Left renal cortex interstitium (tissue), 4 donors: ENCODE results near the gene INHA. TPM values are rescaled to one million over a fixed set of nuclear protein-coding genes. Genes with fewer than 3 reads are reported as not detected.

Source experiments
- DNase-seq, 4 donors: peaks; one replicate each; pipeline ENCODE4 v3.0.0-alpha.2; 2013; ENCODE audit warnings: low read depth in 4 of 4, low spot score in 2 of 4, missing footprints in 1 of 4
- polyA plus RNA-seq, 4 donors: library from polyadenylated mRNA; unstranded; fragments of 120-200 nt; gene quantifications; one replicate each; pipeline ENCODE4 v1.2.1, GENCODE V29; 2013; ENCODE audit not compliant: insufficient read length in 4 of 4

INHA gene
- polyA plus RNA-seq, 4 donors = 0.46 to 2.4 (median 1.3) TPM

DNA sequence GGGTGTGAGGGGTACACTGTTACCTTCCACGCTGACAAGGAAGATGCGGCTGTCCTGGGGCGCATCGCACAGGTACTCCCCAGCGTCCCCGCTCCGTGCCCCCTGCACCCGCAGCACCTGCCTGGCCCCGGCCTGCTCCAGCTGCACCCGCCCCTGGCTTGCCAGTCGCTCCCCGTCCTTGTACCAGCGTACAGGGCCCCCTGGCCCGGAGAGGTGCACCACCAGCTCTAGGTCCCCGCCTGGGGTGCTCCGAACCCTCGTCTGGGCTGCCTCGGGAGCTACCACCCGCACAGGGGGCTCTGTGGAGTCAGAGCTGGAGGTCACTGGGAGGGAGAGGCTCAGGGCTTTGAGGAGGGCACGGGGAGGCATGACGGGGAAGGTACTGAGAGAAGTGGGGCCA is 14.8 kb upstream of the INHA start:
- no peak for DNase-seq

DNA sequence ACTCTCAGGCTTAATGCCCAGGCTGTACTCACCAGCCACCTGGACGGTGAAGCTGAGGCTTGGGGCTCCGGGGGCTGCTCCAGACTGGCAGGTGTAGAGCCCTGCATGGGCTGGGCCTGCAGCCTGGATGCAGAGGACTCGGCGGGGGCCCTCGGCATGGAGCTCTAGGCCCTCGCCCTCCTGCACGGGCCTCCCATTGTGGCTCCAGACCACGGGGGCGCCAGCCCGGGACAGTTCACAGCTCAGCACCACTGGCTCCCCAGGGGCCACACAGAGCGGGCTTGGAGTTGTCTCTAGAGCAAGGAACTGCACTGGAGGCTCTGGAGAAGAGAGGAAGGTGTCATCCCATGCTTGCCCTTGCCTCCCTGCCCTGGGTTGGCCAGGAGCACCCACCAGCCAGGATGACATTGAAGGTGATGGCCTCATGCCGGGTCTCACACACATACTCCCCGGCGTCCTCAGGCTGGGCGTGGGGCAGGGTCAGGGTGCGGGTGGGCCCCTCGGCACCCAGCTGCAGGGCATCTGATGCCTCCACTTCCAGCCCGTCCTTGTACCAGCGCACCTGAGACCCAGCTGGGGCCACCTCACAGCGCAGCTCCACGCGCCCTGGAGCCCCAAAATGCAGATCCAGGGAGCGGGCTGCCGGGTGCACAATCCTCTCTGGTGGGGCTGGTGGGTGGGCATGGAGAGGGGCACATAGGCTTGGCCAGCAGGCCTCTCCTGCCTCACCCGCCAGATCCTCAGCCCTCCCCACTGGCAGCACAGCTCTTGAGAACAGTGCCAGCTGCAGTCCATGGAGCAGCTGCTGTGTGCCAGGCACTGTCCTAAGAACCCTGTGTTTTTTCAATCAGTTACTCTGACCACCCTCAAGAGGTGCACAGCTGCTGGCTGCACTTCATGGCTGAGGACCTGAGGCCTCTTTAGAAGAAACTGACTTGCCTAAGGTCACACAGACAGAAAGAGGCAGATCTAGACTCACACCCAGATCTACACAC is 14.0 kb upstream of the INHA start:
- DNase-seq = no peak

DNA sequence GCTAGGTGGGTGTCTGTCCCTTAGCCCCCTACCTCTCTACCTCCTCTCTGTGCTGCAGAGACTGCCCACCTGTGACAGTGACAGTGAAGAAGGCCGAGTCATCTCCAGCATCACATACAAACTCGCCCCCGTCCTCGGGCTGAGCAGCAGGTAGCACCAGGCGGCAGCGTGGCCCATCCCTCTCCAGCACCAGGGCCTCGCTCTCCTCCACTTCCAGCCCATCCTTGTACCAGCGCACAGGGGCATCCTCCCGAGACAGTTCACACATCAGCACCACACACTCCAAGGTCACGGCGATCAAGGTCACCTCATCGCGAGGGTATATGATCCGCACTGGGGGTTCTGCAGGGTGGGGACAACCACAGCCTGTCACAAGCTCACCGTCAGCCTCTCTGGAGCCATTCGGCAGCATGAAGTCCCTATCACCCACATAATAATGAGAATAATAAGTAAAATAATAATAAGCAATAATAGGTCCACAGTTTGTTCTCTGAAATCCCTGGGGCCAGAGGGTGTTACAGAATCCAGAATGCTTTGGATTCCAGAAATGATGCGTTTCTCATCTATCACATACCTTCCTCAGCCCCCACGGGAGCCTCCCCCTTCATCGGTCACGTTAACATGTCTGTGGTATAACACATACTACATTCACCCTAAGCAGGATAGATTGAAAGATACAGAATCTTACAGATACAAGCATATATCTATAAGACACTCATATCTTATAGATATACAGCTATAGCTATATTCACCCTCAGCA is 12.8 kb upstream of the INHA start:
- DNase-seq = no peak

DNA sequence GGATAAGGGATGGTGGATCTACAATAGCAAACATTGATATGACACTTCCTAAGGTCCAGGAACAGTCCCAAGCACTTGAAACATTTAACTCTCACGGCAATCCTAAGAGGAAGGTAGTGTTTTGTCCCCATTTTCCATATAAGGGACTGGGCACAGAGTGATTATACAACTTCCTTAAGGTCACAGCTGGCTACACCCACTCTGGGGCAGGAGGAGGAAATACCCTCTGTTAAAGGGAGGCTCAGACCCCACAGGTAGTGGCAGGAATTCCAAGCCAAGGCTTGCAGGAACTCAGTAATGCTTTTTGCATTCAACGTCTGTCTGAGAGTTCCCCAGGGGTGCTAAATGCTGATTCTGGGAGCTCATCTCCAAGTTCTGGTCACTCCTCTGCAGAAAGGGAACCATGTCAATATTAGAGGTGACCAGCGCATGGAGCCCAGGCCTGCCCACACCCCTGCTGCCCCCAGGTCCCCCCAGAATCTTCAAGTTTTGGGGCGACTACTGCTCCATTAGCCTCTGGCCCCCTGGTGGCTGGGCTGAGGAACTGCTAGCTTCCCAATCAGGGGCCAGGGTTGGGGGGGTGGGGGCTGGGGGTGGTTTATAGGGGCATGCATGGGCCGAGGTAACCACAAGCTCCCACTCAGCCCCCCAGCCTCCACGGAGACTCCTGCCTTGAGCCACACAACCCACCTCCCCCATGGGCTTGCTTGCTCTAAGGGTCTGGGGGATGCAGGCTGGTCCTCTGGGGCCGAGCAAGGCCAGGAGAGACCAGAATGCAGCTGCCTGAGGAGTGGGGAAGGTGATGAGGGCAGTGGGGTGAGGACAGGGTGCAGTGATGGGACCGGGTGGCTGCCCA is 11.8 kb upstream of the INHA start:
- no peak for DNase-seq

DNA sequence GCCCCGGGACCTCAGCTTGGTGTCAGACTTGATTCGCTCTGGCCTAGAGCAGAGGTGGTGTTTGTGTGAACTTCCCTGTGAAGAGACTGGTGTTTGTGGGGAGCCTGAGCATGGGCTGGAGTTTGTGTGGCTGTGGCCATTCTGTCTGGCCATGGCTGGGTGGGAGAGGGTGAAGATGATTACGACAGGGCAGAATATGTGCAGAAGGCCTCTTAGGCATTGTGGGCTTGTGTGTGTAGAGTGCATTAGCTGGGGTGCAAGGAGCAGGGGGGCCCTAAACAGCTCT is 11.3 kb upstream of the INHA start:
- no peak for DNase-seq

DNA sequence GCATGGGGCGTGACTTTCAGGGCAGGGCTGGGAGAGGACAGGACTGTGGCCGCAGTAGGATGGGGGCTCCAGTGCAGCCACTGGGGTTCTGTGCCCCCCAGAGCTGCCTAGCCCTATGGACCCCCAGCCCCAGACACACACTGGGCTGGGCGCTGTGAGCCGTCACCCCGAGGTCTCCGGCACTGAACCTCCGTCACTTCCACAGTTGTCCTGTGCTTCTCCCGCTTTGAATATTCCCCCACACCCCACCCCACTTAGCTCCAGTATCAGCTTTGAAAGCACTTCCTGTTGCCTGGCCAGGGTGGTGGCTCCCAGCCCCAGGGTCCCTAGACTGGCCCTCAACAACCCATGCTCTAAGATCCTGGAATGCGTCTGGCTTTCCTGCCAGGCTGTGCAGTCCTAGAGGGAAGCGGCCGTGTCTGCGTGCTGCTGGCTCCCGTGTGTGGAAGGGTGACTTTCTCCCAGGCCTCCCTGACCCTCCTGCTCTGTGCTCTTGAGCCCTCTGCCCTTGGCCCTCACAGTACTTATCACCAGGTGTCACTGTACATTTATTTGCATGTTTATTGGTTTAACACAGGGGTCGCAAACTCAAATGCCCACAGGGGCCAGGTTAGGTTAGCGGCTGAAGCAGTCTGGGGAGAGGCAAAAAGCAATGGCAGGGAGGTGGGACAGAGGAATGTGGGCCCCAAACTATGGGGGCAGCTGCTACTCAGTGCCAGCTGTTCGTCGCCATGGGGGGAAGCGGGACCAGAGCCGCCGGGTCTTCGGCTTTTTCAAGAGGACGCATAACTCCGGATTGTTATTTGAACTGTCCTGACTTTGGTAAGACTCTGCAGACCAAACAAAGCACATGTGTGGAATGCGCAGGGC is 10.7 kb upstream of the INHA start:
- DNase-seq = no peak

DNA sequence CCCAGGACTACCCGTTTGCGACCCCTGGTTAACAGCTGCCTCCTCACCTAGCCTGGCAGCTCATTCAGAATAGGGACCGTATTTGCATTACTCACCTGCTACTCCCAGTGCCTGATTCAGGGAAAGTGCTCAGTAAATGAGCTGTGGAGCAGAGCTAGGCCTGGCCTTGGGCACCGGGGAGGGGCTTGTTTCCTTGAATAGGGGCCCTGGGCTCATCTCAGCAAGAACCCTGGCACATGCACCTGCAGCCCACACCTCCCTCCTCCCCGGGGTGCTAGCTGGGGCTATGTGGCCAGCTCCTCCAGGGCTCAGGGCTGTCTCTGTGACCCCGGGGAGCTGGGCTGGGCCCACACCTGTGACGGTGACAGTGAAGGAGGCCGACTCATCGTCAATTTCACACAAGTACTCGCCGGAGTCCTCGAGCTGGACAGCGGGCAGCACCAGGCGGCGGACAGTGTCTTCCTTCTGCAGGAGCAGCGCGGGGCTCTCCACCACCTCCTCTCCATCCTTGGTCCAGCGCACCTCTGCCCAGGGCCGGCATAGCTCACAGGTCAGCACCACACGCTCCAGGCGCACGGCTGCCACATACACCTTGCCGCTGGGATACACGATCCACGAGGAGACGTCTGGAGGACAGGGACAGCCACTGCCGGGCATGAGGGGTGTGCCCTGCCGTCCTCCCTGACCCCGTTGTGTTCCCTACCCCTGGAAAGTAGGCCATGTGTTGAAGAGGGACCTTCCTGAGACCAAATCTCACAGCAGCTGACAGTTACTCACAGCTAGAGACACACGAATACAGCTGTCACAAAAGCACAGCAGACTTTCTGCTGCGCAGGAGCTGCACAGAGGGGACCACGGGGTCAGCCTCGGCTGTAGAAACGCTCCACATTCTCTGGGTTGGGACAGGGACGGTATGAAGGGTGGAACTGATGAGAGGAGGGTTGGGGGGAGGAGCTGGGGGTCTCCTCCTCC is 9.8 kb upstream of the INHA start:
- DNase-seq = no peak

DNA sequence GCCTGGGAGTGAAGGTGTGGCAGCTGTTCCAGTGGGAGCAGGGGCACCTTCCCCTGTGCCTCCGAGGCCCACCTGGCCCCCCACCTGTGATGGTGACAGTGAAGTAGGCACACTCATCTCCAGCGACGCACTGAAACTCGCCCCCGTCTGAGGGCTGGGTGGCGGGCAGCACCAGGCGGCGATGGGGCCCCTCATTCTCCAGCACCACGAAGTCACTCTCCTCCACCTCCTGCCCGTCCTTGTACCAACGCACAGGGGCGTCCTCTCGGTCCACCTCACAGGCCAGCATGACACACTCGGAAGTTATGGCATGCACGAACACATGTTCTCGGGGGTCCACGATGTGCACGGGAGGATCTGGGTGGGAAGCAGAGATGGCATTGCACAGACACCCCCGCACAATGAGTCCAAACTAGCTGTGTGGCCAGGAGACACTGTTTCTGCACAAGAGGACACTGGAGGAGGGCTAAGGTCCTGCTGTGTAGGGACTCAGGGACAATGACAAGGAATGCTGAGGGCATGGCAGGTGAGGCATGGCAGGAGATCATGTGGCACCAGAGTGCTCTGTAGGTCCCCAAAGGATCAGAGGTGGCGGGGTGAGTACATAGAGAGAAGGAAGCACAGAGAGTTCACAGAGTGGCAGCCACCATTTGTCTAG is 8.7 kb upstream of the INHA start:
- no peak for DNase-seq

DNA sequence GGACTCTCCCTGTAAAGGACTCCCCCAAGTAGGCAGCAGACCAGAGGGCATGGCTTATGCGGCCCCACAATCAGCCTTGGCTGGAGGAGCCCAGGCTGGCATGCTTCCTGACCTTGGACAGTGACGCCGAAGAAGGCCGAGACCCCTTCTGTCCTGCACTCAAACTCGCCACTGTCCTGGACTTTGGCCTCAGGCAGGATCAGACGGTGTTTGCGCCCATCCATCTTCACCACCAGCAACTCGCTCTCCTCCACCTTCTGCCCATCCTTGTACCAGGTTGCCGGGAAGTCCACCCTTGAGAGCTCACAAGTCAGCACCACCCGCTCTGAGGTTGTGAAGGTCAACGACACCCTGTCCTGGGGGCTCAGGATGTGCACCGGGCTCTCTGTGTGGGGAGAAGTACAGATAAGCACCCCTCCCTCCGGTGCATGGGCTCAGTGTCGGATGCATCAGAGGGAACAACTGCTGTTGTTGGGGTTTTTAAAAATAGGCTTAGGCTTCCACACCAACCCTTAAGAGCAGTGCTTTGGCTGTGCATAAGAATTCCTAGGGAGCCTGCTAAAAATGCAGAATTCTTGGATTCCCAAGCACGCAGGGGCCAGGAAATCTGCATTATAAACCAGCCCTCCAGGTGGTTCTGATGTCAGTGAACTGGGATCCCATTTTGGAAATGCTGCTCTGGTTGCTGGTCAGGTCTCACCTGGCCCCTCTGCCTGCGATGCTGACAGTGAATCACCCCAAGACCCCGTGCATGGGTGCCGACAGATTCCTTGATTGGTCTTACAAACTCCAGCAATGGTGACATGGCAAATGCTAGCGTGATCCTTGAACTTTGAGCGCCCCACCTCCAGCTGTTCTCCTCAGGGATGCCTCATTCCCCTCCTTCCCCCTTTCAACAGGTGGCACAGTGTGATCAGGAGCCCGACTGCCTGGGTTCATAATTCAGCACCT is 6.7 kb upstream of the INHA start:
- no peak for DNase-seq

DNA sequence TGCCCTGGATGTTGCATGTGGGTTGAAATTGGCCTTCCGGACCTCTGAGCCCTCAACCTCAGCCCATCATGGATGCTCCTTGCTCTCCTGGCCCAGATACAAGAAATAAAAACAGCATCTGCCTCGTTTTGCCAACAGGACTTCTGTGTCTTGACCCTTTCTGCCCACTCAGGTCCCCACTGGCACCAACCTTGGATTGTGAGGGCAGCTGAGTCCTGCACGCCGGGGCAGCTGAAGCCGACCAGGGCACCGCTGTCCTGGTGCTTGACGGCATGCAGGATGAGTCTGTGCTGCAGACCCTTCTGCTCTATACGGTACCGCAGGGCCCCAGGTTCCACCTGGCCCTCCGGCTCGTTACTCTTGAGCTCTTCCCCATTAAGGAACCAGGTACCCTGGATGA is 5.5 kb upstream of the INHA start:
- no peak for DNase-seq

DNA sequence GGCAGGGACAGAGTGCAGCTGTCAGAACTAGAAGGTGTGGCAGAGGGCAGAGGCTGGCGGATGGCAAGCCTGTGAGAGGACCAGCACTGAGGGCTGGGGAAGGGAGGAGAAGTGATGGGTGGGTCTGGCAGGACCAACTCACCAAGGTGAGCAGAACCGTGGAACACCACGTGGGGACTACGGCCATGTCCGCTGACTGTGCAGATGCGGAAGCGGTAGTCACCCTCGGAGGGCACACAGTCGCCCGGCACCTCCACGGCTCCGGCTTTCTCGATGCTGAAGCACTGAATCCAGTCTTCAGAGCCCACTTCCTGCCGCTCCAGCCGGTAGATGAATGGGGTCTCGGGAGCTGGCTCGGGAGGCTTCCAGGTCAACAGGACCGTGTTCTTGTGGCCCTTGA is 5.0 kb upstream of the INHA start:
- DNase-seq = no peak

DNA sequence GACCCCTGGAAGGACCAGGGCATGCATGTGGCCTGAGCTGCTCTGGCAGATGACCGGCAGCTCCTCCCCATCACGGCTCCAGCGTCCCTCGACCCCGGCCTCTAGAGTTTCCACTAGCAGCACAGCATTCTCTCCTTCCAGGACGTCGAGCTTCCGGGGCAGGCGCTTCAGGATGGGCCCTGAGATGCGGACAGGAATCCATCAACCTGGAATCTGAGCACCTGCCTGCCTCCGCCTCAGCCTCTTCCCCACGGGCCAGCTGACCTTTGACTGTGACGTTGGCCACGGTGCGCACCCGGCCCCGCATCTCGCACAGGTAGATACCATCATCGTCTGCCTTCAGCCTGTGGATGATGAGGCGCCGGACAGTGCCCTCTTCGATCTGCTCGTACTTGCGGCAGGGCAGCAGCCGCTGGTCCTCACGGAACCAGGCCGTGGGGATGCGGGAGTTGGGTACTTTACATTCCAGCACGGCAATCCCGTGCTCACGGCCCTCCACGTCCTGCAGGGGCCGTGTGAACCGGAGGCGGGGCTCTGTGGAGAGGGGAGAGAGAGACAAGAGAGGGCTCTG is 4.2 kb upstream of the INHA start:
- DNase-seq = no peak

DNA sequence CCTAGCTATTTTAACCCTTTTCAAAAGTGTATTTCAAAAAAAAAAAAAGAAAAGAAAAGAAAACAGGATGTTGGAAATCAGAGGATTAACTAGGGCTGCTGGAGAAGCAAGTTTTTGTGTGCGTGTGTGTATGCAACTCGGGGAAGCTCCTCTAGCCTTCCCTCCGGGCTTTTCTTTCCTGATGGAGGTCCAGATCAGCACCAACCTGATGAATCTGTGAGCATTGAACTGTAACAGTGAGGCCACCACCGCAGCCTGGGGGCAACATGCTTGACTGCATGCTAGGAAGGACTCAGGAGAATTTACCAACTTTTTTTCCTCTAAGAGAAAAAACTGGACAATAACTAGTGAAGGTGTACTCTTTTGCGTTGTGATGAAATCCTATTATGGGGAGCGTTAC is 3.1 kb upstream of the INHA start:
- DNase-seq = no peak

DNA sequence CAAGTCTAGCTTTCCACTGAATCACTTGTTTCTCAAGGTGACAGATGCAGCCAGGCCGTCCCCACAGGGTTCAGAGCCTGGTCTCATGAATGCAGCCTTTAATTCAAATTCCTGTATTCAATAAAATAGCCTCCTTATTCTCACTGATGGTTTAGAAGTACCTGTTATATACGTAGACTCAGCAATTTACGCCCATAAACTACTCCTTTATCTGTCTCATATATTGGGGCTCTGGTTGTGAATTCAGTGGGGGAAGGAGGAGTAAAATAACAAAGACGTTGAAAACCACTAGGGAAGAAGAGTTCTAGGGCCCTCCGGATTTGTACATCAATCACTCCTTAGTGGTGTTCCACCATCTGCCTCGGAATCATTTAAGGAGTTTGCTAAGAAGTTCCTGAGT is 2.5 kb upstream of the INHA start:
- DNase-seq = no peak

DNA sequence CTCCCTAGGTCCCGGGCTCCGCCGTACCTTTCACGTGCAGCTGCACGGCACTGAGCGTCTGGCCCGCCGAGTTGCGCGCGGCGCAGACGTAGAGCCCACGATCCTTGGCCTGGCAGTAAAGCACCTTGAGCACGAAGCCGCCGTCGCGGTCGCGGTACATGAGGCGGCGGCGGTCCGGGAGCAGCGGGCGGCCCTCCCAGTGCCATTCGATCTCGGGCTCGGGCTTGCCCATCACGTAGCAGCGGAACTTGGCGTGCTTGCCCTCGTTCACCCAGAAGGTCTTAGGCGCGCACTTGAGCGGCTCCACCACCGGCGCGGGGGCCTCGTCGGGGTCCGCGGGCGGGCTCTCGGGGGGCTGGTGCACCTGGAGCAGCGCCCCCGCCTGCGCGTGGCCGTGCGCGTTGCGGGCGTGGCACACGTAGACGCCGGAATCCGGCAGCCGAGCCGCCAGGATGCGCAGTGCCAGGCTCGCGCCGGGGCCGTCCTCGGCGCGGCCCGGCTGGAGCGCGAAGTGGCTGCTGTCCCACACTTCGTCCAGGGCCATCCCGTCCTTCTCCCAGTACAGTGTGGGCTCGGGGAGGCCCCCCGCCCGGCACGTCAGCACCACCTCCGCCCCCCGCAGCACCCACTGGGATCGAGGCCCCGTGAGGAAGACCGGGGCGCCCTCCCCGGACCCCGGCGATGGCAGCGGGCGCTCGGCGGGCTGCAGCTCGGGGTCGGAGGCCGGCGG is 1.8 kb upstream of the INHA start:
- no peak for DNase-seq

DNA sequence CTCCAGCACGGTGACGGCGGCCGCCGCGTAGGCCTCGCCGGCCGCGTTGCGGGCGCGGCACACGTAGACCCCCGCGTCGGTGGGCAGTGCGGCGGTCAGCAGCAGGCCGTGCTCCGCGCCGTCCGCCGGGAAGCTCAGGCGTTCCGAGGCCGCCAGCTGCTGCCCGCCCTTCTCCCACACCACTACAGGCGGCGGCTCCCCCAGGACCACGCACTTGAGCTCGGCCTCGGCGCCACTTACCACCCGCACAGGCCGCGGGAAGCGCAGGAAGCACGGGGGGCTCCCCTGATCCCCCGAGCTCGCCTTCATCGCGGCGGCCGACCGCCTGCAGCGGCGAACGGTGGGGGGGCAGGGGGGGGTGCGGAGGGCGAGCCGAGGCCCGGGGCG is 1.2 kb upstream of the INHA start:
- no peak for DNase-seq
